DND-41 (cell line): ENCODE measurements around the gene BAD.

Experiments
- CTCF ChIP-seq: IDR thresholded peaks from 2 replicates; pipeline ENCODE4 v1.5.1; 2012; ENCODE audit warnings: borderline replicate concordance, low read length, moderate library complexity, mild to moderate bottlenecking; ENCODE audit not compliant: poor library complexity, severe bottlenecking; ENCODE audit errors: extremely low read depth
- EZH2 ChIP-seq: IDR thresholded peaks from 3 replicates; pipeline ENCODE4 v1.6.1; 2012; ENCODE audit warnings: borderline replicate concordance, low read depth, mild to moderate bottlenecking, moderate library complexity, low read length, inconsistent platforms; ENCODE audit not compliant: severe bottlenecking

- TF ChIP-seq CTCF: no peak
- TF ChIP-seq EZH2: no peak
Measured at GRCh38 chr11:64299847-64300648, 15.6 kb upstream of the BAD start, which contains the start of gene CATSPERZ.
